ENCODE results near the gene MIEF1. TPM values are rescaled to one million over a fixed set of nuclear protein-coding genes. Genes with fewer than 3 reads are reported as not detected.

MIEF1 gene
- total RNA-seq, 1 donor, result 19.7 TPM

GRCh38 chr22:39470451-39471291, 31.4 kb upstream of the MIEF1 start:
- no peak for DNase-seq (ENCODE audit: low read depth in 2 of 3, low spot score in 2 of 3)

GRCh38 chr22:39471381-39472141, 30.5 kb upstream of the MIEF1 start:
- DNase-seq (ENCODE audit: low read depth in 2 of 3, low spot score in 2 of 3), result no peak

GRCh38 chr22:39472570-39473556, 29.2 kb upstream of the MIEF1 start:
- DNase-seq (ENCODE audit: low read depth in 2 of 3, low spot score in 2 of 3), result no peak

- DNase-seq (ENCODE audit: low read depth in 2 of 3, low spot score in 2 of 3), result no peak
Measured at GRCh38 chr22:39473851-39474250, 28.2 kb upstream of the MIEF1 start.

- no peak for DNase-seq (ENCODE audit: low read depth in 2 of 3, low spot score in 2 of 3)
Measured at GRCh38 chr22:39474351-39475111, 27.6 kb upstream of the MIEF1 start.

- no peak for DNase-seq (ENCODE audit: low read depth in 2 of 3, low spot score in 2 of 3)
Measured at GRCh38 chr22:39475337-39475736, 26.8 kb upstream of the MIEF1 start.

- DNase-seq (ENCODE audit: low read depth in 2 of 3, low spot score in 2 of 3), result no peak
Measured at GRCh38 chr22:39475902-39476301, 26.2 kb upstream of the MIEF1 start.

GRCh38 chr22:39476664-39477063, 25.4 kb upstream of the MIEF1 start:
- DNase-seq (ENCODE audit: low read depth in 2 of 3, low spot score in 2 of 3), result no peak

- no peak for DNase-seq (ENCODE audit: low read depth in 2 of 3, low spot score in 2 of 3)
Measured at GRCh38 chr22:39477542-39477941, 24.5 kb upstream of the MIEF1 start.

- no peak for DNase-seq (ENCODE audit: low read depth in 2 of 3, low spot score in 2 of 3)
Measured at GRCh38 chr22:39478441-39478850, 23.6 kb upstream of the MIEF1 start.

- no peak for DNase-seq (ENCODE audit: low read depth in 2 of 3, low spot score in 2 of 3)
Measured at GRCh38 chr22:39479254-39479653, 22.8 kb upstream of the MIEF1 start.

GRCh38 chr22:39480557-39480956, 21.5 kb upstream of the MIEF1 start:
- no peak for DNase-seq (ENCODE audit: low read depth in 2 of 3, low spot score in 2 of 3)

GRCh38 chr22:39481054-39481453, 21.0 kb upstream of the MIEF1 start:
- no peak for DNase-seq (ENCODE audit: low read depth in 2 of 3, low spot score in 2 of 3)

GRCh38 chr22:39481595-39481994, 20.5 kb upstream of the MIEF1 start:
- no peak for DNase-seq (ENCODE audit: low read depth in 2 of 3, low spot score in 2 of 3)

- no peak for DNase-seq (ENCODE audit: low read depth in 2 of 3, low spot score in 2 of 3)
Measured at GRCh38 chr22:39482768-39483167, 19.3 kb upstream of the MIEF1 start.

- no peak for DNase-seq (ENCODE audit: low read depth in 2 of 3, low spot score in 2 of 3)
Measured at GRCh38 chr22:39486951-39487825, 14.9 kb upstream of the MIEF1 start.

GRCh38 chr22:39487826-39488520, 14.1 kb upstream of the MIEF1 start:
- no peak for DNase-seq (ENCODE audit: low read depth in 2 of 3, low spot score in 2 of 3)

- DNase-seq (ENCODE audit: low read depth in 2 of 3, low spot score in 2 of 3), result no peak
Measured at GRCh38 chr22:39488563-39489083, 13.5 kb upstream of the MIEF1 start.
